Measurements from ENCODE around the gene KCNG1. TPM values are rescaled to one million over a fixed set of nuclear protein-coding genes. Genes with fewer than 3 reads are reported as not detected.

The KCNG1 gene
- total and polyA plus RNA-seq, 2 of the 8 experiments (the other 6 are each of a cell fraction or from before 2014, with no cell fraction given), result 16.0 to 18.0 TPM

- TF ChIP-seq SIX5 (IDR thresholded peaks at IDR 0.05; ENCODE audit: low read depth, low read length) (no peak), ASH2L (IDR thresholded peaks at IDR 0.05; ENCODE audit: low read length) (no peak), POLR2AphosphoS5 (IDR thresholded peaks at IDR 0.05; ENCODE audit: low read depth, low read length) (no peak), MAFK (IDR thresholded peaks at IDR 0.05; ENCODE audit: low read depth, low read length) (no peak), SP1 (IDR thresholded peaks at IDR 0.05; ENCODE audit: low read depth, low read length) (no peak), GABPA (IDR thresholded peaks at IDR 0.05; ENCODE audit: borderline replicate concordance, insufficient read depth, low read length) (no peak)
- TF ChIP-seq, protein P1, sequence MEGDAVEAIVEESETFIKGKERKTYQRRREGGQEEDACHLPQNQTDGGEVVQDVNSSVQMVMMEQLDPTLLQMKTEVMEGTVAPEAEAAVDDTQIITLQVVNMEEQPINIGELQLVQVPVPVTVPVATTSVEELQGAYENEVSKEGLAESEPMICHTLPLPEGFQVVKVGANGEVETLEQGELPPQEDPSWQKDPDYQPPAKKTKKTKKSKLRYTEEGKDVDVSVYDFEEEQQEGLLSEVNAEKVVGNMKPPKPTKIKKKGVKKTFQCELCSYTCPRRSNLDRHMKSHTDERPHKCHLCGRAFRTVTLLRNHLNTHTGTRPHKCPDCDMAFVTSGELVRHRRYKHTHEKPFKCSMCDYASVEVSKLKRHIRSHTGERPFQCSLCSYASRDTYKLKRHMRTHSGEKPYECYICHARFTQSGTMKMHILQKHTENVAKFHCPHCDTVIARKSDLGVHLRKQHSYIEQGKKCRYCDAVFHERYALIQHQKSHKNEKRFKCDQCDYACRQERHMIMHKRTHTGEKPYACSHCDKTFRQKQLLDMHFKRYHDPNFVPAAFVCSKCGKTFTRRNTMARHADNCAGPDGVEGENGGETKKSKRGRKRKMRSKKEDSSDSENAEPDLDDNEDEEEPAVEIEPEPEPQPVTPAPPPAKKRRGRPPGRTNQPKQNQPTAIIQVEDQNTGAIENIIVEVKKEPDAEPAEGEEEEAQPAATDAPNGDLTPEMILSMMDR (IDR thresholded peaks at IDR 0.05; ENCODE audit: control extremely low read depth in 1 of 3, insufficient read depth in 1 of 3, low read depth in 1 of 3, low read length in 3 of 3), result peak; percentile 66 to 69 (median 66)
Observed at GRCh38 chr20:51042657-51043247, 19.8 kb upstream of the KCNG1 start (continued).

Data from H1 (cell line).